ENCODE measurements around the gene DCTD. TPM values are rescaled to one million over a fixed set of nuclear protein-coding genes. Genes with fewer than 3 reads are reported as not detected.

The DCTD gene
- polyA plus RNA-seq, 1 experiment, result 195 TPM

- H3K9me3 ChIP-seq (ENCODE audit: control insufficient read depth, insufficient read depth, low read length), result no peaks in the 10 kb centered on the region
- CTCF ChIA-PET, result no interaction called here
- no peak for DNase-seq (ENCODE audit: low read depth, low spot score)
- no peak overlapping the region for H3K4me3 ChIP-seq (ENCODE audit: low read depth, low read length)
- POLR2A ChIA-PET, result no interaction called here
- H3K27ac ChIP-seq (ENCODE audit: low read depth, low read length), result no peak overlapping the region
- TF ChIP-seq CTCF (IDR thresholded peaks at IDR 0.05; ENCODE audit: low read depth, low read length), result no peak
- no peaks in the 10 kb centered on the region for H3K27me3 ChIP-seq (ENCODE audit: control insufficient read depth, insufficient read depth, low read length)
Observed at GRCh38 chr4:182862921-182863320, 54.3 kb downstream of the DCTD start.

- DNase-seq (ENCODE audit: low read depth, low spot score), result no peak
- TF ChIP-seq CTCF (IDR thresholded peaks at IDR 0.05; ENCODE audit: low read depth, low read length), result no peak
- CTCF ChIA-PET, result no interaction called here
- H3K27me3 ChIP-seq (ENCODE audit: control insufficient read depth, insufficient read depth, low read length), result no peaks in the 10 kb centered on the region
- no peaks in the 10 kb centered on the region for H3K9me3 ChIP-seq (ENCODE audit: control insufficient read depth, insufficient read depth, low read length)
- no peak overlapping the region for H3K4me3 ChIP-seq (ENCODE audit: low read depth, low read length)
- H3K27ac ChIP-seq (ENCODE audit: low read depth, low read length), result no peak overlapping the region
- POLR2A ChIA-PET, result no interaction called here
Observed at GRCh38 chr4:182862141-182862875, 54.9 kb downstream of the DCTD start.

- ChIA-PET POLR2A (no interaction called here), CTCF (no interaction called here)
- no peaks in the 10 kb centered on the region for H3K27me3 ChIP-seq (ENCODE audit: control insufficient read depth, insufficient read depth, low read length)
Observed at GRCh38 chr4:182861346-182861745, 55.8 kb downstream of the DCTD start.

GRCh38 chr4:182859730-182860129 lies 57.5 kb downstream of the DCTD start:
- Histone ChIP-seq H3K9me3 (ENCODE audit: control insufficient read depth, insufficient read depth, low read length) (no peaks in the 10 kb centered on the region; the same call in 1 of the 2 replicates), H3K4me3 (ENCODE audit: low read depth, low read length) (no peak overlapping the region), H3K27me3 (ENCODE audit: control insufficient read depth, insufficient read depth, low read length) (no peaks in the 10 kb centered on the region), H3K27ac (ENCODE audit: low read depth, low read length) (no peak overlapping the region)
- TF ChIP-seq CTCF (IDR thresholded peaks at IDR 0.05; ENCODE audit: low read depth, low read length), result no peak
- ChIA-PET CTCF (interaction anchor here (0.9 kb wide), 1 partner anchor 38 kb away, joined by 3 read pairs; no protein-coding TSS in a partner anchor), POLR2A (no interaction called here)
- DNase-seq (ENCODE audit: low read depth, low spot score), result no peak

More at GRCh38 chr4:182861346-182861745, 55.8 kb downstream of the DCTD start:
- no peak for TF ChIP-seq CTCF (IDR thresholded peaks at IDR 0.05; ENCODE audit: low read depth, low read length)
- DNase-seq (ENCODE audit: low read depth, low spot score), result no peak
- no peak overlapping the region for H3K27ac ChIP-seq (ENCODE audit: low read depth, low read length)
- H3K4me3 ChIP-seq (ENCODE audit: low read depth, low read length), result no peak overlapping the region
- no peaks in the 10 kb centered on the region; the same call in 1 of the 2 replicates for H3K9me3 ChIP-seq (ENCODE audit: control insufficient read depth, insufficient read depth, low read length)

GRCh38 chr4:182858711-182859110 lies 58.5 kb downstream of the DCTD start:
- TF ChIP-seq CTCF (IDR thresholded peaks at IDR 0.05; ENCODE audit: low read depth, low read length), result no peak
- DNase-seq (ENCODE audit: low read depth, low spot score), result no peak
- Histone ChIP-seq H3K27me3 (ENCODE audit: control insufficient read depth, insufficient read depth, low read length) (no peaks in the 10 kb centered on the region), H3K27ac (ENCODE audit: low read depth, low read length) (no peak overlapping the region), H3K9me3 (ENCODE audit: control insufficient read depth, insufficient read depth, low read length) (no peaks in the 10 kb centered on the region; the same call in 1 of the 2 replicates), H3K4me3 (ENCODE audit: low read depth, low read length) (no peak overlapping the region)
- ChIA-PET CTCF (no interaction called here), POLR2A (no interaction called here)

All from AG04450 (cell line).